ENCODE measurements around the gene TRPM1.

DNA sequence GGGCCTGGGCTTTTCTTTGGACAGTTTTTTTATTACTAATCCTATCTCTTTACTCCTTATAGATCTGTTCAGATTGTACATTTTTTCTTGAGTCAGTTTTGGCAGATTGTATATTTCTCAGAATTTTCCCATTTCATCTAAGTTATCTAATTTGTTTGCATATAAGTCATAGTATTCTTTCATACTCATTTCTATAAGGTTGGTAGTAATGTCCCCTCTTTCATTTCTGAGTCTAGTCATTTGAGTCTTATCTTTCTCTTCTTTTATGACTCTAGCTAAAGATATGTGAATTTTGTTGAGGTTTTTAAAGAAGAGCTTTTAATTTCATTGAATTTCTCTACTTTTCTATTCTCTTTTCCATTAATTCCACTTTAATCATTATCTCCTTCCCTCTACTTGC lies 27.2 kb downstream of the TRPM1 start:
- TF ChIP-seq POLR2AphosphoS5 (IDR thresholded peaks at IDR 0.05; ENCODE audit: low read depth, low read length) (no peak), TAF1 (IDR thresholded peaks at IDR 0.05; ENCODE audit: borderline replicate concordance, insufficient read depth, low read length) (no peak), SIN3A (IDR thresholded peaks at IDR 0.05; ENCODE audit: borderline replicate concordance, insufficient read depth, low read length) (no peak)
- TF ChIP-seq, protein P1, sequence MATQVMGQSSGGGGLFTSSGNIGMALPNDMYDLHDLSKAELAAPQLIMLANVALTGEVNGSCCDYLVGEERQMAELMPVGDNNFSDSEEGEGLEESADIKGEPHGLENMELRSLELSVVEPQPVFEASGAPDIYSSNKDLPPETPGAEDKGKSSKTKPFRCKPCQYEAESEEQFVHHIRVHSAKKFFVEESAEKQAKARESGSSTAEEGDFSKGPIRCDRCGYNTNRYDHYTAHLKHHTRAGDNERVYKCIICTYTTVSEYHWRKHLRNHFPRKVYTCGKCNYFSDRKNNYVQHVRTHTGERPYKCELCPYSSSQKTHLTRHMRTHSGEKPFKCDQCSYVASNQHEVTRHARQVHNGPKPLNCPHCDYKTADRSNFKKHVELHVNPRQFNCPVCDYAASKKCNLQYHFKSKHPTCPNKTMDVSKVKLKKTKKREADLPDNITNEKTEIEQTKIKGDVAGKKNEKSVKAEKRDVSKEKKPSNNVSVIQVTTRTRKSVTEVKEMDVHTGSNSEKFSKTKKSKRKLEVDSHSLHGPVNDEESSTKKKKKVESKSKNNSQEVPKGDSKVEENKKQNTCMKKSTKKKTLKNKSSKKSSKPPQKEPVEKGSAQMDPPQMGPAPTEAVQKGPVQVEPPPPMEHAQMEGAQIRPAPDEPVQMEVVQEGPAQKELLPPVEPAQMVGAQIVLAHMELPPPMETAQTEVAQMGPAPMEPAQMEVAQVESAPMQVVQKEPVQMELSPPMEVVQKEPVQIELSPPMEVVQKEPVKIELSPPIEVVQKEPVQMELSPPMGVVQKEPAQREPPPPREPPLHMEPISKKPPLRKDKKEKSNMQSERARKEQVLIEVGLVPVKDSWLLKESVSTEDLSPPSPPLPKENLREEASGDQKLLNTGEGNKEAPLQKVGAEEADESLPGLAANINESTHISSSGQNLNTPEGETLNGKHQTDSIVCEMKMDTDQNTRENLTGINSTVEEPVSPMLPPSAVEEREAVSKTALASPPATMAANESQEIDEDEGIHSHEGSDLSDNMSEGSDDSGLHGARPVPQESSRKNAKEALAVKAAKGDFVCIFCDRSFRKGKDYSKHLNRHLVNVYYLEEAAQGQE (IDR thresholded peaks at IDR 0.05; ENCODE audit: insufficient read depth in 1 of 2, low read depth in 2 of 2, low read length in 2 of 2), result no peak
